Bronchus fibroblast of lung (primary cell): Measurements from ENCODE around the gene COL8A2. TPM values are rescaled to one million over a fixed set of nuclear protein-coding genes. Genes with fewer than 3 reads are reported as not detected.

Experiments used
- total RNA-seq: library from RNA; depleted of rRNA; stranded (reverse); fragments of >200 nt; gene quantifications from 2 replicates; pipeline ENCODE4 v1.2.3, GENCODE V29; 2015

Gene COL8A2
- total RNA-seq, result 1.3 TPM in 2 replicates

GRCh38 chr1:36125129-36125991 is at the start of gene COL8A2:
Gene COL8A2, minus strand, starts transcription at chr1:36125222. Its CDS starts 24,980 bp downstream, at chr1:36100242.

DNA sequence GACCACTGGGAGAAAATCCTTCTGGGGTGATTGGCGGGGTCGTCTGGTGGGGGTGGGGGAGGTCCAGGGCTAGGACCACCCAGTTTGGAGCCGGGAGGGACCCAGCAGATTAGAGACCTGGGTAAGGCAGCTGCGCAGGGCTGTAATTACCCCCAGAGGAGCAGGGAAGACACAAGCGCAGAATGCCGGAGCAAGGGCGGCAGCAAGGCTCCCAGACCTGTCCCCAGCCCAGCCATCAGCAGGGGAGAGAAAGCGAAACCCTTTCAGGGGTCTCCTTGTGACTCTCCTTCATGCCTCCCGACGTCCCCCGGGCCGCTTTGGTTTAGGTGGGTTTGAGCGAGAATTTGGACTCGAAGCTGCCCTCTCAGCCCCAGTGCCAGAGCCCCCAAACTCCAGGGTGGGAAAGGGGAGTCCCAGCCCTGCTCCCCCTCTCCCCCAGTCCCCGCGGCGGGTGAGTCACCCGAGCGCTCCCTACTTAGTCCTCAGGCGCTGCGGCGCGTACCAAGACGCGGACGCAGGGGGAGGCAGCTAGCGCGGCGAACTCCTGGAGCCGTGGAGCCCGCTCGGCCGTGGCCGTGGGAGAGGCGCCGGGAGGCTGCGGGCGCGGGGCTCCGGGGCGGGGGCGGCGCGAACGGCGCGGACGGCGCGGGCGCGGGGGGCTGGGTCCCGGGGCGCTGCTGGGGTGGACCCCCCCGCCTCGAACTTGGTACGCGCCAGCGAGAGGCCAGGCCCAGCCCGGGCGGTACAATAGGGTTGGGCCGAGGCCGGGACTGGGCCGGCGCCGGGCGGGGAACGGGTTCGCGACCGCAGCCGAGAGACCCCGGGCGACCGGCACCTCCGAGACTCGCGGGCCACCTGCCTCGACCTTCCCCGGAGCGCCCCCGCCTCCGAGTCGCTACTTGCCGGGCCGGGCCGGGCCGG is 30.6 kb upstream of the COL8A2 start, which contains the start of gene MAP7D1:
TSS of gene MAP7D1 (plus strand) at position 753 of the 921 bp plus-strand sequence. CDS start 258 bp downstream, outside the sequence.

DNA sequence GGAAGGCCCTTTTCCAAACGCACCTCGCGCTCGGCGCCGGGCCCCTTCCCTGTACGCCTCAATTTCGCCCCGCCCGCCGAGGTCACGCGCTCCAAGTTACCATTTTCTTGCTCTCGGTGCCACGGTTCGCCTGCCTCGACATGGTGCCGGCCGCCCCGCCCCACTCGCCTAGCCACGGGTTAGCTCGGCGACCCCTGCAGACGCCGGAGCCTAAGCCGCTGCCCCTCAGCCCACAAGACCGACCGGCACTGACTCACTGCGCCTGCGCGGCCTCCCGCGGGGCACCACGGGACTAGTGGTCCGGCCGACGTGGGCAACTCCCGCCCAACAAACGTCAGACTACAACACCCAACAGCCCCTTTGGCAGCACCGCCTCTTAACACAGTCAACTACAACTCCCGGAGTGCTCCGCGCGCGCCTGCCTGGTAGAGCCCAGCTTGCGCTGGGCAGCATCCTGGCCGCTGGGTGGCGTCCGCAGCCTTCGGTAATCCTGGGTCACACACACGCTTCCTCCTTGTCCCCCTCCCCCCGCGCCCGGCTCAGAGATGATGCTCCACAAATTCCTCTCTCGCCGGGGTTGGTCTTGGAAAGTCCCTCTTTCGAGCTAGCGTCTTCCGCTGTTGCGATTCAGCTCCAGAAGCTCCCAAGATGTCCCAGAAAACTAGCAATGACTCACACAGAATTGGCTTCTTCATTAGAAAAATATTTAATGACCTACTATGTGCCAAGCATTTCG is 24.4 kb upstream of the COL8A2 start, which contains the start of gene TRAPPC3:
TSS of gene TRAPPC3 (minus strand) at position 250 of the 736 bp plus-strand sequence. CDS start at position 142, 108 bp downstream.

GRCh38 chr1:36088577-36089392 is 36.2 kb downstream of the COL8A2 start, which contains the start of gene ADPRS:
Gene ADPRS, plus strand, starts transcription at chr1:36088892. Its CDS starts 13 bp downstream, at chr1:36088905.

DNA sequence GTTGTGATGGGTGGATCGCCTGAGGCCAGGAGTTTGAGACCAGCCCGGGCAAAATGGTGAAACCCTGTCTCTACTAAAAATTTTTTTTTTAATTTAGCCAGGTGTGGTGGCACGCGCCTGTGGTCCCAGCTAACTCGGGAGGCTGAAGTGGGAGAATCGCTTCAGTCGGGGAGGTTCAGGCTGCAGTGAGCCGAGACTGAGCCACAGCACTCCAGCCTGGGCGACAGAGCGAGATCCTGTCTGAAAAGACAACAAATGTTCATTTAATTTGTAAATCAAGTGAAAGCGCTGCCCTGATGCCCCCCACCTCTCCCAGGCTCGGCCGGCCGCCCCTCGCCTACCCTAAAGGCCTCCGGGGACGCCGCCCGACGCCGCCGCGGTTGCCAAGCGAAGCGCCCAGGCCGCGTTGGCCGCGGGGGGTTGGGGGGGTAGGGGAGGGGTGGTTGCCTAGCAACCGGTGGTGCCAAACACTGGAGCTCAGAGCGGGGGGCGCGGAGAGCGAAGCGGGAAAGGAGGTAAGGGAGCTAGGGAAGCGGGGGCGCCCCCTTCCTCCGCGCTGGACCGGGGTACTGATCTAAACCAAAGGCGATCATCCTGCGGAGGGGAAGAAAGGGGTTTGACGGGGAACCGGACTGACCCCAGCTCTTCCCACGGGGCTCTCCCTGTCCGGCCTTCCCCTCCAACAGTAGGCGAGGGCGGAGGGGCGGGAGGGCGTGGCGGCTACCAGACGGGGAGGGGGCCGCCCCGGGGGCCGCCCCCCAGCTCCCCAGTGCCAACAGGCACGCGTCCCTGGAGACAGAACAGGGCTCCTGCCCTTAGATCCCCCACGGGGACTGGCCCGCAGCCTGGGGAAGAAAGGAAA is 41.2 kb downstream of the COL8A2 start, which contains the start of gene TEKT2:
TSS of gene TEKT2 (plus strand) at position 460 of the 862 bp plus-strand sequence. CDS start 828 bp downstream, outside the sequence.

Other genes starting within 250 kb of the COL8A2 start
- 14.1 and 14.4 TPM in 2 replicates for gene AGO1, start 242.0 kb downstream of the COL8A2 start, total RNA-seq
- 5.8 and 9.8 TPM in 2 replicates for gene AGO3, start 194.1 kb downstream of the COL8A2 start, total RNA-seq
- 0.17 and 0.89 TPM in 2 replicates for gene TEKT2, start 41.1 kb downstream of the COL8A2 start, total RNA-seq
- gene ADPRS, start 36.3 kb downstream of the COL8A2 start, total RNA-seq, result 36.6 and 42.5 TPM in 2 replicates
- 80.0 and 95.3 TPM in 2 replicates for gene TRAPPC3, start 24.3 kb upstream of the COL8A2 start, total RNA-seq
- 192 and 199 TPM in 2 replicates for gene MAP7D1, start 30.9 kb upstream of the COL8A2 start, total RNA-seq
- gene THRAP3, start 99.2 kb upstream of the COL8A2 start, total RNA-seq, result 83.1 and 103 TPM in 2 replicates
- gene SH3D21, start 181.1 kb upstream of the COL8A2 start, total RNA-seq, result 1.3 and 1.8 TPM in 2 replicates
- gene EVA1B, start 198.4 kb upstream of the COL8A2 start, total RNA-seq, result 319 and 343 TPM in 2 replicates